ENCODE results near the gene CDH22. TPM values are rescaled to one million over a fixed set of nuclear protein-coding genes. Genes with fewer than 3 reads are reported as not detected.

CDH22 gene
- total and polyA plus RNA-seq, 4 donors, result 0.03 to 0.25 (median 0.09) TPM

DNA sequence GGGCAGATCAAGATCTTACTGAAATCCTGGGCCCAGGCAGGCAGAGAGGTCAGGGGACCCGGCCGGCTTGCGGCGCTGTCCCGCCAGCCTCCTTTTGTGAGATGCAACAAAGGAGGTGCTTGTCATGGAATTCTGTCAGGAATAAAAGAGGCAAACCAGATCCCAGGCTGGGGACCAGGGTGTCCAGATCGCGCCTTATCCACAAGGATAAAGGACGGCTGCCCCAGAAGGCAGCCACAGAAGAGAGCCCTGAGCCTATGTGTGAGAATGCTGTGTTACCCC lies 42.6 kb upstream of the CDH22 start:
- DNase-seq (no peak), ATAC-seq (ENCODE audit: insufficient read depth, low FRiP score) (no peak)
- 96% methylated on average over 8 of the region's 8 CpGs for WGBS, 2 donors
- H3K4me3 ChIP-seq, result no peak overlapping the region
- H3K4me1 ChIP-seq (ENCODE audit: control insufficient read depth in 5 of 5, insufficient read depth in 5 of 5, low read length in 5 of 5), result no peaks in the 10 kb centered on the region
- no peaks in the 10 kb centered on the region for H3K27me3 ChIP-seq (ENCODE audit: control insufficient read depth in 3 of 3, insufficient read depth in 3 of 3, low read length in 2 of 3)
- peaks cover 0 to 36% (median 10%) of the 10 kb centered on the region in 4 donors for H3K36me3 ChIP-seq (ENCODE audit: control insufficient read depth in 4 of 4, insufficient read depth in 4 of 4, low read length in 4 of 4)
- no peak overlapping the region for H3K9ac ChIP-seq (ENCODE audit: insufficient read depth in 1 of 2, low read length in 2 of 2)
- H3K9me3 ChIP-seq (ENCODE audit: control insufficient read depth in 4 of 4, insufficient read depth in 3 of 4, low read length in 3 of 4), result no peaks in the 10 kb centered on the region
- TF ChIP-seq, protein P1, sequence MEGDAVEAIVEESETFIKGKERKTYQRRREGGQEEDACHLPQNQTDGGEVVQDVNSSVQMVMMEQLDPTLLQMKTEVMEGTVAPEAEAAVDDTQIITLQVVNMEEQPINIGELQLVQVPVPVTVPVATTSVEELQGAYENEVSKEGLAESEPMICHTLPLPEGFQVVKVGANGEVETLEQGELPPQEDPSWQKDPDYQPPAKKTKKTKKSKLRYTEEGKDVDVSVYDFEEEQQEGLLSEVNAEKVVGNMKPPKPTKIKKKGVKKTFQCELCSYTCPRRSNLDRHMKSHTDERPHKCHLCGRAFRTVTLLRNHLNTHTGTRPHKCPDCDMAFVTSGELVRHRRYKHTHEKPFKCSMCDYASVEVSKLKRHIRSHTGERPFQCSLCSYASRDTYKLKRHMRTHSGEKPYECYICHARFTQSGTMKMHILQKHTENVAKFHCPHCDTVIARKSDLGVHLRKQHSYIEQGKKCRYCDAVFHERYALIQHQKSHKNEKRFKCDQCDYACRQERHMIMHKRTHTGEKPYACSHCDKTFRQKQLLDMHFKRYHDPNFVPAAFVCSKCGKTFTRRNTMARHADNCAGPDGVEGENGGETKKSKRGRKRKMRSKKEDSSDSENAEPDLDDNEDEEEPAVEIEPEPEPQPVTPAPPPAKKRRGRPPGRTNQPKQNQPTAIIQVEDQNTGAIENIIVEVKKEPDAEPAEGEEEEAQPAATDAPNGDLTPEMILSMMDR (IDR thresholded peaks at IDR 0.05; ENCODE audit: control extremely low read depth, extremely low read depth), result no peak
- H3K27ac ChIP-seq (ENCODE audit: low read depth in 1 of 2, low read length in 1 of 2), result no peak overlapping the region

DNA sequence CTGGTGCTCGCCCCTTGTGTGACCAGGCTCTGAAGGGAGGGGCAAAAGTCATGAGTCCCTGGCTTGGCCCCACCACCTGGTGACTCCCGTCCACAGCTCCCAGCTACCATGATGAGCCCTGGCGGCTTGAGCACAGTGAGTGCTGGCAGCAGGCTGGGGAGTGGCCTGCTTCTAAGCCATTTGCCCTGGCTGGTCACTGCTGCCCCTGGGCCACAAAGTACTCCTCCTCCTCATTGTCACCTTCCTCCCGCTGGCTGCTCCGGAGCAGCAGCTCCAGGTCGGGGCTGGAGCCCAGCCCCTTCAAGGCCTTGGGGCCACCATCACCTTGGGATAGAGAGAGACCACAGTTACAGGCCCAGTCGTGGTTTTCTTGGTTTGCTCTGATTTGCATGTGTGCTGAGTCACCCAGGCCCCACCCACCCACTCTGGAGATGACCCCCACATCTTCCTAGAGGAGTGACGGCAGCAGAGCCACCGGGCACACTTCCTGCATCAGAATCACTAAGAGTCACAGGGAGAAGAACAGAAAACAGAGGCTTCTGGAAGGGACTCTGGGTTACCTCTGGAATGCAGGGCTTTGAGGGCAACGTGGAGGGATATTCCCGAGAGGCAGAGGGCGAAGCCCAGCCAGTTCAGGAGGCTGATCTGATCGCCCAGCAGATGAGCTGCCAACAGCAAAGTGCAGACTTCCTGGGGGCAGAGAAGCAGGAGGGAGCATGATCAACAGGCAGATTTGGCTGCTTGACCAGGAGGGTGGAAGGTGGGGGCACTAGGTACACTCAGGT lies 42.1 kb upstream of the CDH22 start:
- ATAC-seq (ENCODE audit: insufficient read depth, low FRiP score), result no peak
- H3K27me3 ChIP-seq (ENCODE audit: control insufficient read depth in 3 of 3, insufficient read depth in 3 of 3, low read length in 2 of 3), result no peaks in the 10 kb centered on the region
- H3K9ac ChIP-seq (ENCODE audit: insufficient read depth in 1 of 2, low read length in 2 of 2), result no peak overlapping the region
- TF ChIP-seq, protein P1 (IDR thresholded peaks at IDR 0.05; ENCODE audit: control extremely low read depth, extremely low read depth), result no peak
- no peak overlapping the region for H3K27ac ChIP-seq (ENCODE audit: low read depth in 1 of 2, low read length in 1 of 2)
- H3K36me3 ChIP-seq (ENCODE audit: control insufficient read depth in 4 of 4, insufficient read depth in 4 of 4, low read length in 4 of 4), result peaks cover 0 to 35% (median 10%) of the 10 kb centered on the region in 4 donors
- H3K4me1 ChIP-seq (ENCODE audit: control insufficient read depth in 5 of 5, insufficient read depth in 5 of 5, low read length in 5 of 5), result no peaks in the 10 kb centered on the region
- WGBS, 2 donors, result 57 to 67% methylated on average over 13 of the region's 13 CpGs
- no peak overlapping the region for H3K4me3 ChIP-seq
- H3K9me3 ChIP-seq (ENCODE audit: control insufficient read depth in 4 of 4, insufficient read depth in 3 of 4, low read length in 3 of 4), result no peaks in the 10 kb centered on the region
- no peak for DNase-seq

DNA sequence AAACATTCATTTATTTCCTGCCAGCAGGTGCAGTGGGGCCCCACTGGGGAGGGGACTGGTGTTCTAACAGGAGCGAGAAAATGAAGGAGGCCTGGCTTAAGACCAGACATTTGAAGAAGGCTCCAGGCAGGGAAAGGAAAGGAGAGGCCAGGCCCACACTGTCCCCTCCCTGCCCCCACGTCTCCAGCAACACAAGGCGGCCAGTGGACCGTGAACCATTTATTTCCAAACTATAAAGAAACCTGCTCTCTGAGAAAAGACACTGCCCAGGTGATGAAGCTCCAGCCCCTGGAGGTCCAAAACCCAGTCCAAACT lies 41.4 kb upstream of the CDH22 start:
- Histone ChIP-seq H3K9ac (ENCODE audit: insufficient read depth in 1 of 2, low read length in 2 of 2) (no peak overlapping the region), H3K4me3 (no peak overlapping the region), H3K27me3 (ENCODE audit: control insufficient read depth in 3 of 3, insufficient read depth in 3 of 3, low read length in 2 of 3) (no peaks in the 10 kb centered on the region), H3K4me1 (ENCODE audit: control insufficient read depth in 5 of 5, insufficient read depth in 5 of 5, low read length in 5 of 5) (no peaks in the 10 kb centered on the region), H3K9me3 (ENCODE audit: control insufficient read depth in 4 of 4, insufficient read depth in 3 of 4, low read length in 3 of 4) (no peaks in the 10 kb centered on the region), H3K36me3 (ENCODE audit: control insufficient read depth in 4 of 4, insufficient read depth in 4 of 4, low read length in 4 of 4) (peaks cover 0 to 30% (median 9%) of the 10 kb centered on the region in 4 donors), H3K27ac (ENCODE audit: low read depth in 1 of 2, low read length in 1 of 2) (no peak overlapping the region)
- TF ChIP-seq, protein P1 (IDR thresholded peaks at IDR 0.05; ENCODE audit: control extremely low read depth, extremely low read depth), result no peak
- DNase-seq (no peak), ATAC-seq (ENCODE audit: insufficient read depth, low FRiP score) (no peak)
- WGBS, 2 donors, result 78 to 80% methylated on average over 4 of the region's 4 CpGs

All from lung (tissue), 12 donors.